ENCODE data around the gene LHX3.

DNA sequence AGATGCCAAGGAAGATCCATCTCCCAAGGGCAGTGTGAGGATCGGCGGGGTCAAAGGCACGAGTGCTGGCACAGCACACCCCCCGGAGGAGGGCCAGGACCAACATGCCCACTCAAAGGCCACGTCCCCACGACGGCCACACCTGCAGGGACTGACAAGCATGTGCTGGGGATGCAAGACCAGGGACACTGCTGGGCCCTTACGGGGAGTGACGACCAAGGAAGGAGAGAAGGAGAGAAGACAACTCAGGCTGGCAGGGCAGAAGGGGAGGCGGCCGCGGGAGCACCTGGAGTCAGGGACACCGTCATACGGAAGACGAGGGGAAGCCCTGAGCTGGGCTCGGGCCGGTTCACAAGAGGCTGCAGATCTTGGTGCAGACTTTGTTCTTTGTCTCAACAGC, 30.2 kb upstream of the LHX3 start:
- no peak for TF ChIP-seq EZH2 (IDR thresholded peaks at IDR 0.05; ENCODE audit: low read length, missing control alignments)
- TF ChIP-seq, protein P1, sequence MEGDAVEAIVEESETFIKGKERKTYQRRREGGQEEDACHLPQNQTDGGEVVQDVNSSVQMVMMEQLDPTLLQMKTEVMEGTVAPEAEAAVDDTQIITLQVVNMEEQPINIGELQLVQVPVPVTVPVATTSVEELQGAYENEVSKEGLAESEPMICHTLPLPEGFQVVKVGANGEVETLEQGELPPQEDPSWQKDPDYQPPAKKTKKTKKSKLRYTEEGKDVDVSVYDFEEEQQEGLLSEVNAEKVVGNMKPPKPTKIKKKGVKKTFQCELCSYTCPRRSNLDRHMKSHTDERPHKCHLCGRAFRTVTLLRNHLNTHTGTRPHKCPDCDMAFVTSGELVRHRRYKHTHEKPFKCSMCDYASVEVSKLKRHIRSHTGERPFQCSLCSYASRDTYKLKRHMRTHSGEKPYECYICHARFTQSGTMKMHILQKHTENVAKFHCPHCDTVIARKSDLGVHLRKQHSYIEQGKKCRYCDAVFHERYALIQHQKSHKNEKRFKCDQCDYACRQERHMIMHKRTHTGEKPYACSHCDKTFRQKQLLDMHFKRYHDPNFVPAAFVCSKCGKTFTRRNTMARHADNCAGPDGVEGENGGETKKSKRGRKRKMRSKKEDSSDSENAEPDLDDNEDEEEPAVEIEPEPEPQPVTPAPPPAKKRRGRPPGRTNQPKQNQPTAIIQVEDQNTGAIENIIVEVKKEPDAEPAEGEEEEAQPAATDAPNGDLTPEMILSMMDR (conservative IDR thresholded peaks at IDR 0.05 in 1 of 2, IDR thresholded peaks at IDR 0.05 in 1 of 2; ENCODE audit: low read depth in 1 of 2, low read length in 2 of 2) = no peak
